ENCODE data around the gene PARN. TPM values are rescaled to one million over a fixed set of nuclear protein-coding genes. Genes with fewer than 3 reads are reported as not detected.

Gene PARN
- total and polyA plus RNA-seq, 2 of the 4 experiments (the other 2 are of a cell fraction), result 24.6 to 25.1 TPM

DNA sequence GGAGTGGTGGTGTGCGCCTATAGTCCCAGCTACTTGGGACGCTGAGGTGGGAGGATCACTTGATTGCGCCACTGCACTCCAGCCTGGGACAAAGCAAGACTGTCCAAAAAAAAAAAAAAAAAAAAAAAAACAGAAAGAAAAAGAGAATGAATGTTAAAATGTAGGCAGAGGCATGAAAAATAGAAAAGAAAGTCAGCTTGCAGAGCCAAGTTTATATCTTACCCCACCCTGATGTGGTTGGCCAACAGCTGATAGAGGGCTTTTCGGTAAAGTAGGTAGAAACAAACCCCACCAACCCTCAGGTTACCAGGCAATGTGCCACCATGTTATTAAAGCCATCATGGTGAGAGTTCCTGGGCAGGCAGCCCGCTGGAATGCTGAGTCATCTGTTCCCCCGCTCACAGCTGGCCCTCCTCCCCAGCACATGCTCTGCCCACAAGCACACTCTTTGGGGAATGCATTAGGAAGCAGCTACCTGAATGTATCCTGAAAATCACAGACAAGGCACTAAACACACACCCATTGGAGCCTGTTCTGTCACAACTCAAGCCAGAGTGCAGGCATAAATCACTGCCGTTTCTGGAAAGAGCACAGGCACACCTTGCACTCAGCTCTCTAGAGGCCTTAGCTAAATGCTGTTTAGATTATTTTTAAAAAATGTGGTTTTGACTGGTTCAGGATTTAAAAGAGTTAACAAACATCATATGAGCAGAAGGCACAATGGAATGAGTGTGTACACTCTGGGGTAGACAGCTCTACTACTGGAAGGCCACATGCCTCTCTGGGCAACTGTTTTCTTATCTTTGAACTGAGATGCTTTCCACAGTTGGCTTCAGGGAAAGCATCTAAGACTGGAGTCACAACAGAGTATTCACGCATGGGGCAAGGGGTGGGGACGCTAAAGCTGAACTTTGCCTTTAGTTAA lies 128.5 kb downstream of the PARN start (continued):
- TF ChIP-seq BHLHE40 (IDR thresholded peaks at IDR 0.05; ENCODE audit: low read depth, low read length) (peak; percentile 90), CHD1 (IDR thresholded peaks at IDR 0.05; ENCODE audit: low read depth, low read length) (no peak), RFX5 (IDR thresholded peaks at IDR 0.05; ENCODE audit: low read depth, low read length) (no peak), POLR2A (IDR thresholded peaks at IDR 0.05; ENCODE audit: low read depth, low read length) (no peak), FOS (IDR thresholded peaks at IDR 0.05; ENCODE audit: low read depth, low read length) (peak; percentile 82), CEBPB (IDR thresholded peaks at IDR 0.05; ENCODE audit: low read depth, low read length) (peak; percentile 56), MAZ (IDR thresholded peaks at IDR 0.05; ENCODE audit: borderline replicate concordance, low read depth, low read length) (peak; percentile 64; the same call in 1 of the 2 replicates), SMC3 (IDR thresholded peaks at IDR 0.05; ENCODE audit: low read depth, low read length) (no peak)
